H4 (cell line): ENCODE measurements around the gene OXT. TPM values are rescaled to one million over a fixed set of nuclear protein-coding genes. Genes with fewer than 3 reads are reported as not detected.
A peak's percentile ranks its signal among the peaks of the same experiment; 100 is the strongest.
"Not testable (repeated sequence)": the region's sequence is repeated elsewhere in the genome, so short reads cannot be mapped to it uniquely, and the experiment has no call there.

Experiments
- DNase-seq: peaks from one replicate; pipeline ENCODE4 v3.0.0-alpha.2; 2015; ENCODE audit warnings: low spot score
- total RNA-seq: library from RNA; depleted of rRNA; stranded (reverse); fragments of >200 nt; shearing (Covaris generic); gene quantifications from 2 replicates; pipeline ENCODE4 v1.2.3, GENCODE V29; 2014; rRNA removed

Gene OXT
- total RNA-seq, 1 experiment from 2014 or later: not detected

GRCh38 chr20:3109350-3110302 is 38.2 kb downstream of the OXT start:
- DNase-seq: no peak

GRCh38 chr20:3111507-3111906 is 40.1 kb downstream of the OXT start:
- DNase-seq: no peak

GRCh38 chr20:3111995-3112394 is 40.6 kb downstream of the OXT start:
- no peak for DNase-seq

- DNase-seq: peak; percentile 41
Observed at GRCh38 chr20:3115190-3116107, 44.0 kb downstream of the OXT start.

- no peak for DNase-seq
Observed at GRCh38 chr20:3116341-3116740, 44.9 kb downstream of the OXT start.

- not testable (repeated sequence) for DNase-seq
Observed at GRCh38 chr20:3117839-3118379, 46.5 kb downstream of the OXT start.

GRCh38 chr20:3119044-3119443 is 47.6 kb downstream of the OXT start:
- DNase-seq: no peak

- DNase-seq: no peak
Observed at GRCh38 chr20:3121271-3121911, 50.0 kb downstream of the OXT start.

Other genes with a start within 250 kb of the OXT start
- 10.9 and 24.5 TPM in 2 replicates for gene PCED1A, start 231.0 kb upstream of the OXT start, total RNA-seq
- gene VPS16, start 230.9 kb upstream of the OXT start, total RNA-seq: 26.3 and 30.7 TPM in 2 replicates
- 23.3 and 30.1 TPM in 2 replicates for gene PTPRA, start 198.1 kb upstream of the OXT start, total RNA-seq
- gene GNRH2, start 28.0 kb upstream of the OXT start, total RNA-seq: not detected in 2 replicates
- gene MRPS26, start 25.6 kb upstream of the OXT start, total RNA-seq: 78.0 and 80.0 TPM in 2 replicates
- not detected in 2 replicates for gene AVP, start 13.1 kb downstream of the OXT start, total RNA-seq
- 21.8 and 23.1 TPM in 2 replicates for gene FASTKD5, start 88.2 kb downstream of the OXT start, total RNA-seq
- gene UBOX5, start 88.2 kb downstream of the OXT start, total RNA-seq: 1.7 and 2.3 TPM in 2 replicates
- gene LZTS3, start 101.9 kb downstream of the OXT start, total RNA-seq: 1.7 and 2.0 TPM in 2 replicates
- 37.1 and 46.2 TPM in 2 replicates for gene DDRGK1, start 133.1 kb downstream of the OXT start, total RNA-seq
- 55.6 and 70.1 TPM in 2 replicates for gene ITPA, start 137.9 kb downstream of the OXT start, total RNA-seq
- gene SLC4A11, start 167.6 kb downstream of the OXT start, total RNA-seq: 0.93 TPM in 1 of 2 replicates, not detected in the other